Inflammatory macrophage (primary cell): ENCODE data around the gene B4GALT6.
A peak's percentile ranks its signal among the peaks of the same experiment; 100 is the strongest.

Source experiments
- DNase-seq, 2 donors: peaks; one replicate each; pipeline ENCODE4 v3.0.0-alpha.2; 2020 to 2022

The B4GALT6 gene

DNA sequence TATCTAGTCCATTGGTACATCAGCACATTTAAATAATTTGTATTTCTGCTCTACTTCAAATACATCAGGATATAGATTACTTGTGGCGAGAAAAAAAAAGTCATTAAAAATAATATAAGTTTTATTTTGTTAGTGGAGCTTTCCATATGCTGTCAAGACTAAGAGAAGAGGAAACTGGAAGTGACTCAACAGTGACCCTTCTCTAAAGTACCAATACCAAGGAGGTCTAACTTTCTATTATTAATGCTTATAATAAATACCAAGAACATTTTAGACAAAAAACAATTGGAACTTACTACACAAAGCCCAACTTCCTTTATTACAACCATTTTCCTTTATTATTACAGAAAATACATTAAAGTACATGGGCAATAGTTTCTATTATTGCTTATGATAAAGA lies 52.9 kb downstream of the B4GALT6 start:
- no peak for DNase-seq

GRCh38 chr18:31630549-31630948 lies 53.8 kb downstream of the B4GALT6 start:
- DNase-seq: no peak

DNA sequence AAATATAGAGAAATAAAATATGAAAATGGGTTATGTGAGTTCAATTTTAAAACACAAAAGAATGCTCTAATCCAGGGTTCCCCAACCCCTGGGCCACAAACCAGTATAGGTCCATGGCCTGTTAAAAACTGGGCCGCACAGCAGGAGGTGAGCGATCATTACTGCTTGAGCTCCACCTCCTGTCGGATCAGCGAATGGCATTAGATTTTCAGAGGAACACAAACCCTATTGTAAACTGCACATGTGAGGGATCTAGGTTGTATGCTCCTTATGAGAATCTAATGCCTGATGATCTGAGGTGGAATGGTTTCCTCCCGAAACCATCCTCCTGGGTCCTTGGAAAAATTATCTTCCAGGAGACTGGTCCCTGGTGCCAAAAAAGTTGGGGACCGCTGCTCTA lies 58.0 kb downstream of the B4GALT6 start:
- no peak for DNase-seq

DNA sequence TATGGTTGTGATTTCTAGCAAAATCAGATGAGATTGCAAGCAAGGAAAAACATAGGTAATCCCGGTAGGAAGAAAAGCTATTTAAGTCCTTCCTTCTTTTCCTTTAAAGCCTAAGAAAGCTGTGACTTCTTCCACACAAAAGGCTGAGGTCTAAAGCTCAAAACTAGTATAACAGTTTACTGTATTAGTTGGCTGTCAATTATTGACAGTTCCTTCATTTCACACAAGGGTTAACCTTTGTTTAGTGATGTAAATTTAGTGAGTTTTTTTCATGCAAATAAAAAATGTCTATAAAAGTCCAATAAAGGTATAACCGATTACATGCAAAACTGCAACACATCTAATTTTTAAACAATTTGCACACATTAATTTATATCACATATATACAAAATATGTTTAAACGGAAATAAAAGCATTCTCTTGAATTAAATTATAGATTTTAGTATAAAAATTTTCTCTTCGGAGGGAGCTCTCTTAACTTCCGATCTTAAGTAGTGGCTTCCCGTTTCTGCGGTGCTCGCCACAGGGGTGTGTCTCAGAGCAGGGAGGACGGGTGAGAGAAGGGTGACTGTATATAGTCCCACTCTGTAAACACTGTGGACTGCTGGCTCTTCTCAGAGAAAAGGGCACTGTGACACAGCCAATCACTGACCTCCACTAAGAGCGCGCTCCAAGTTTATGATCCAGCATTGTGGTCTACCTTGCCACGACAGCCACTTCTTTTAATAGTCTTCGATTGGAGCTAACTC lies 59.3 kb downstream of the B4GALT6 start:
- DNase-seq: no peak

- DNase-seq: no peak
These were observed 65.1 kb downstream of the B4GALT6 start for GRCh38 chr18:31619291-31619690.

DNA sequence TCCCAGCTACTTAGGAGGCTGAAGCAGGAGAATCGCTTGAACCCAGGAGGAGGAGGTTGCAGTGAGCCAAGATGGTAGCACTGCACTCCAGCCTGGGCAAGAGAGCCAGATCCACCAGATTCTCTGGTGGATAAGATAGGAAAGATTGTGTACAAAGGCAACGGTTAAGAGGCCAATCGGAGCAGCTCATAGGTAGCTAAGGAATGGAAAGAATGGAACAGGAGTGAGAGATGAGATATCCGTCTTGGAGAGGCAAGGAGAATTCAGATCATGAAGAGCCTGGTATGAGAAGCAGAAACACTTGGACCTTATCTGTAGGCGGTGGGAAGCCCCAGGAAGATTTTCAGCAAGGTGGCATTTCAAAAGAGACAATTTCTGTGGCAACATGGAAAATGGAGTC lies 65.6 kb downstream of the B4GALT6 start:
- no peak for DNase-seq

GRCh38 chr18:31617031-31617717 lies 67.2 kb downstream of the B4GALT6 start:
- DNase-seq: no peak

GRCh38 chr18:31616586-31616985 lies 67.8 kb downstream of the B4GALT6 start:
- no peak for DNase-seq

- no peak for DNase-seq
These were observed 70.3 kb downstream of the B4GALT6 start for GRCh38 chr18:31614044-31614443.

- DNase-seq: no peak
These were observed 72.3 kb downstream of the B4GALT6 start for GRCh38 chr18:31612124-31612523.

- no peak for DNase-seq
These were observed 72.9 kb downstream of the B4GALT6 start for GRCh38 chr18:31611511-31611910.

GRCh38 chr18:31610286-31611205 lies 73.8 kb downstream of the B4GALT6 start:
- no peak for DNase-seq

GRCh38 chr18:31609886-31610285 lies 74.5 kb downstream of the B4GALT6 start:
- no peak for DNase-seq

GRCh38 chr18:31607384-31607783 lies 77.0 kb downstream of the B4GALT6 start:
- no peak for DNase-seq

- no peak for DNase-seq
These were observed 78.1 kb downstream of the B4GALT6 start for GRCh38 chr18:31606265-31606664.

DNA sequence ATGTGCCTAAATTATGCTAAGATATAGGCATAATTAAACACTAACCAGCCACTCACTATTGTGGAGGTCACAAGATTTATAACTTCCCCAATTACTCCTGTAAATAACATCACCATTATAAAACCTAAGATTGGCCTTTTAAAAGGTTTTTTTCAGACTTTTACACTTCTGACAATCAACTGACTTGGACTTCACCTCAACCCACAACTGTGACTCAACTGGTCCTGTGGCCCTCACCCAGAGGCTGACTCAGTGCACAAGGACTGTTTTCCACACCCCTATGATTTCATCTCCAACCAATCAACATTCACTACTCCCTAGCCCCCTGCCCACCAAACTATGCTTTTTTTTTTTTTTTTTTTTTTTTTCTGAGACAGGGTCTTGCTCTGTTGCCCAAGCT lies 81.1 kb downstream of the B4GALT6 start:
- peak; percentile 27 to 53 for DNase-seq

GRCh38 chr18:31598021-31598805 lies 86.2 kb downstream of the B4GALT6 start:
- no peak for DNase-seq

DNA sequence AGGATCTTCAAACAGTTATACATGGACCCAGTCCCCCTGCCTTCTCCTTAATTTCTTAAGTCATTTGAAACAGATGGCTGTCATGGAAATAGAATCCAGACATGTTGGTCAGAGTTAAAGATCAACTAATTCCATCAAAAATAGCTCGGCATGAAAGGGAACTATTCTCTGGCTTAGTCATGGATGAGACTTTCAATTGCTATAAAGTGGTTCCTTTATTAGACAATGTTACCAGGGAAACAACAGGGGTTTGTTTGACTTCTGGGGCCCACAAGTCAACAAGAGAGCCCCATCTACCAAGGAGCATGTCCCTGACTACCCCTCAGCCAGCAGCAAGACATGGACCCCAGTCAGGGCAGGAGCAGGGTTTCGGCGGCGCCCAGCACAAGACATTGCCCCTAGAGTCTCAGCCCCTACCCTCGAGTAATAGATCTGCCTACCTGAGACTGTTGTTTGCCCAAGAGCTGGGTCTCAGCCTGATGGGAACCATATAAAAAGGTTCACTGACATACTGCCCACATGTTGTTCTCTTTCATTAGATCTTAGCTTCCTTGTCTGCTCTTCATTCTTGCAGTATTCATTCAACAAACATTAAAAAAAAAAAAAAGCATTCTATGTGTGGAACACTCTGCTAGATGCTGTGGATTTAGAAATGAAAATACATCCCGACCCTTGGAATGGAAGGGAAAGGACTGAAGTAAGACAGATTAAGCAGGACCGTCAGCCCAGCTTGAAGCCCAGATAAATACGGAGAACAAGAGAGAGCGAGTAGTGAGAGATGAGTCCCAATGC lies 88.1 kb downstream of the B4GALT6 start:
- DNase-seq: no peak

- DNase-seq: no peak
These were observed 89.1 kb downstream of the B4GALT6 start for GRCh38 chr18:31595121-31595771.

GRCh38 chr18:31592506-31593157 lies 91.7 kb downstream of the B4GALT6 start:
- DNase-seq: no peak
